ENCODE results near the gene NOTCH2.

GRCh38 chr1:119893827-119894700 lies 175.4 kb downstream of the NOTCH2 start:
- TF ChIP-seq CTCF (IDR thresholded peaks at IDR 0.05) = no peak
- no peak for TF ChIP-seq POLR2A (IDR thresholded peaks at IDR 0.05)
